Stimulated activated naive B cell treated with anti-CD40 and anti-IgM and Interleukin-4, amounts not matched to agents 10 μg/mL and 1 μg/mL and 100 μg/mL, for 72 hours (primary cell): ENCODE results near the gene ZBP1.

ENCODE experiments used
- ATAC-seq, 2 donors: fragments of 150-1000 bp; cut with Tn5 transposase; replicated peaks; 2 replicates each; pipeline ENCODE4 v1.10.0; 2021; ENCODE audit warnings: moderate library complexity in 1 of 2
- DNase-seq: peaks from one replicate; pipeline ENCODE4 v3.0.0; 2021
- H3K27ac Mint-ChIP-seq: one replicate; pipeline ENCODE4 v1.8.0; 2022; ENCODE audit warnings: mild to moderate bottlenecking, mixed read lengths
- H3K27me3 Mint-ChIP-seq, 2 donors: one replicate each; pipeline ENCODE4 v1.8.0; 2022; ENCODE audit warnings: mixed read lengths in 2 of 2
- H3K36me3 Mint-ChIP-seq, 2 donors: one replicate each; pipeline ENCODE4 v1.8.0; 2022; ENCODE audit warnings: mixed read lengths in 2 of 2, mild to moderate bottlenecking in 1 of 2
- H3K4me1 Mint-ChIP-seq, 2 donors: one replicate each; pipeline ENCODE4 v1.8.0; 2022; ENCODE audit warnings: mixed read lengths in 2 of 2, mild to moderate bottlenecking in 1 of 2
- H3K4me3 Mint-ChIP-seq, 2 donors: one replicate each; pipeline ENCODE4 v1.8.0; 2022; ENCODE audit warnings: mild to moderate bottlenecking in 2 of 2, mixed read lengths in 2 of 2, moderate library complexity in 1 of 2
- H3K9me3 Mint-ChIP-seq, 2 donors: one replicate each; pipeline ENCODE4 v1.8.0; 2022; ENCODE audit warnings: mixed read lengths in 2 of 2, mild to moderate bottlenecking in 1 of 2

Gene ZBP1

GRCh38 chr20:57661746-57662455 is 41.7 kb upstream of the ZBP1 start:
- Mint-ChIP-seq H3K9me3 (no peaks in the 10 kb centered on the region), H3K4me3 (no peak overlapping the region), H3K4me1 (peaks cover 44 to 72% of the 10 kb centered on the region in 2 donors), H3K36me3 (peaks cover 10 to 38% of the 10 kb centered on the region in 2 donors), H3K27ac (no peak overlapping the region), H3K27me3 (no peaks in the 10 kb centered on the region)
- ATAC-seq = no peak
- no peak for DNase-seq

DNA sequence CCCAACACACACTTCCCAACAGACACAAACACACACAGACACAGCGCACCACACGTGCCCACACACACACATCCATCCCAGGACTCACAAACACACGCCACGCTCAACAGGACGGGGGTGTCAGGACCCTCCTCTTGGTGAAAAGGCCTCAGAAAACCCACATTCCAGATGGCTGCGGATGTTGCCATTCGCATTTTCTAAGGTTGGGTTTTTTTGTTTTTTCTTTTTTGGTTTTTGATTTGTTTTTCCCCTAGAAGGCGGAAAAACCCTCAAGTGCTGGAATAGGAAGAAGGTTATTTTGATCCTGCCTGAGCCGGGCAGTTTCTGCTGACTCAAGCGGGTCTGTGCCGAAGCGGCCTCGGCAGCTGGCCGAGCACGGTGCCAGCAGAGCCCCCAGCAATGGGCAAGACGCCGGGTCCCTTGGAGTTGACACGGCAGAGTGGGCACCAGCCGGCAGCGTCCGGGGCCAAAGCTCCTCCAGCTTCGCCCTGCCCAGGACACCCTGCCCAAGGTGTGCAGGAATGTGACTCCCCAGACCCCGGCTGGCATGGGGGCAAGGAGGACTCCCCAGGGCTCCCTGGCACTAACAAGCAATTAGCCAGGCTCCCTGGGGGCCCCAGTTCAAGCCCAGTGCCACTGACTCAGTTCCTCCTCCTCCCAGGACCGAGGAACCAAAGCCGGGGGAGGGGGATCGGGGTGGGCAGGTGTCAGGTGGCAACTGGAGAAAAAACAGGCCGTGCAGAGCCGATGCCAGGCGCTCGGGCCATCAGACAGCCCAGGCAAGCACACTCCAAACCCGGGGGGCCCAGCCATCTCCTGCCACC is 40.9 kb upstream of the ZBP1 start:
- Mint-ChIP-seq H3K27me3 (no peaks in the 10 kb centered on the region), H3K4me1 (peaks cover 44 to 70% of the 10 kb centered on the region in 2 donors), H3K9me3 (no peaks in the 10 kb centered on the region), H3K27ac (no peak overlapping the region), H3K4me3 (no peak overlapping the region), H3K36me3 (peaks cover 16 to 38% of the 10 kb centered on the region in 2 donors)
- DNase-seq (no peak), ATAC-seq (no peak)

DNA sequence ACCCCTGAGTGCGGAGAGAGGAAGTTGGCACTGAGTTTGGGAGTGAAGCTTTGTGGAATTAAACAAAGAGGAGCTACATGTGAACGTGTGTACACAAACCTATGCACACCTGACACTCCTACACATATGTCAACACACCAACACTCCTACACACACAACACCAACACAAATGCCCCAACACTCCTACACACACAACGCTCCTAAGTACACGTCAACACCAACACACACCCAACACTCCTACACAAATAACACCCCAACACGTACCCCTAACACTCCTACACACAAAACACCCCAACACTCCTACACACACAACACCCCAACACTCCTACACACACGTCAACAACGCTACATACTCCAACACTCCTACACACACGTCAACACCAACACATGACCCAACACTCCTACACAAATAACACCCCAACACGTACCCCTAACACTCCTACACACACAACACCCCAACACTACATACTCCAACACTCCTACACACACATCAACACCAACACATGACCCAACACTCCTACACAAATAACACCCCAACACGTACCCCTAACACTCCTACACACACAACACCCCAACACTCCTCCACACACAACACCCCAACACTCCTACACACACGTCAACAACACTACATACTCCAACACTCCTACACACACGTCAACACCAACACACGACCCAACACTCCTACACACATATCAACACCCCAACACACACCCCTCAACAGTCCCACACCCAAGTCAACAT is 40.1 kb upstream of the ZBP1 start:
- no peaks in the 10 kb centered on the region for H3K27me3 Mint-ChIP-seq

GRCh38 chr20:57659517-57660180 is 39.4 kb upstream of the ZBP1 start:
- Mint-ChIP-seq H3K4me1 (peaks cover 47 to 78% of the 10 kb centered on the region in 2 donors), H3K36me3 (peaks cover 16 to 38% of the 10 kb centered on the region in 2 donors), H3K27me3 (no peaks in the 10 kb centered on the region), H3K4me3 (no peak overlapping the region), H3K27ac (peak overlapping the region; percentile 20), H3K9me3 (no peaks in the 10 kb centered on the region)
- DNase-seq = no peak
- no peak for ATAC-seq

More for the DNA sequence above, 40.1 kb upstream of the ZBP1 start:
- Mint-ChIP-seq H3K9me3 (no peaks in the 10 kb centered on the region), H3K27ac (no peak overlapping the region), H3K4me3 (no peak overlapping the region), H3K36me3 (peaks cover 16 to 34% of the 10 kb centered on the region in 2 donors), H3K4me1 (peaks cover 40 to 71% of the 10 kb centered on the region in 2 donors)
- ATAC-seq (no peak), DNase-seq (no peak)

- Mint-ChIP-seq H3K27me3 (no peaks in the 10 kb centered on the region), H3K4me3 (peak overlapping the region in 1 of 2 donors; percentile 17), H3K9me3 (no peaks in the 10 kb centered on the region), H3K36me3 (peaks cover 16 to 38% of the 10 kb centered on the region in 2 donors), H3K27ac (peak overlapping the region; percentile 20), H3K4me1 (peaks cover 52 to 78% of the 10 kb centered on the region in 2 donors)
- DNase-seq (no peak), ATAC-seq (no peak)
These were observed 38.7 kb upstream of the ZBP1 start for GRCh38 chr20:57658833-57659516.

- Mint-ChIP-seq H3K4me3 (no peak overlapping the region), H3K36me3 (peaks cover 16 to 38% of the 10 kb centered on the region in 2 donors), H3K4me1 (peaks cover 50 to 74% of the 10 kb centered on the region in 2 donors), H3K27ac (no peak overlapping the region), H3K9me3 (no peaks in the 10 kb centered on the region), H3K27me3 (no peaks in the 10 kb centered on the region)
- ATAC-seq (no peak), DNase-seq (no peak)
These were observed 38.2 kb upstream of the ZBP1 start for GRCh38 chr20:57658447-57658832.

DNA sequence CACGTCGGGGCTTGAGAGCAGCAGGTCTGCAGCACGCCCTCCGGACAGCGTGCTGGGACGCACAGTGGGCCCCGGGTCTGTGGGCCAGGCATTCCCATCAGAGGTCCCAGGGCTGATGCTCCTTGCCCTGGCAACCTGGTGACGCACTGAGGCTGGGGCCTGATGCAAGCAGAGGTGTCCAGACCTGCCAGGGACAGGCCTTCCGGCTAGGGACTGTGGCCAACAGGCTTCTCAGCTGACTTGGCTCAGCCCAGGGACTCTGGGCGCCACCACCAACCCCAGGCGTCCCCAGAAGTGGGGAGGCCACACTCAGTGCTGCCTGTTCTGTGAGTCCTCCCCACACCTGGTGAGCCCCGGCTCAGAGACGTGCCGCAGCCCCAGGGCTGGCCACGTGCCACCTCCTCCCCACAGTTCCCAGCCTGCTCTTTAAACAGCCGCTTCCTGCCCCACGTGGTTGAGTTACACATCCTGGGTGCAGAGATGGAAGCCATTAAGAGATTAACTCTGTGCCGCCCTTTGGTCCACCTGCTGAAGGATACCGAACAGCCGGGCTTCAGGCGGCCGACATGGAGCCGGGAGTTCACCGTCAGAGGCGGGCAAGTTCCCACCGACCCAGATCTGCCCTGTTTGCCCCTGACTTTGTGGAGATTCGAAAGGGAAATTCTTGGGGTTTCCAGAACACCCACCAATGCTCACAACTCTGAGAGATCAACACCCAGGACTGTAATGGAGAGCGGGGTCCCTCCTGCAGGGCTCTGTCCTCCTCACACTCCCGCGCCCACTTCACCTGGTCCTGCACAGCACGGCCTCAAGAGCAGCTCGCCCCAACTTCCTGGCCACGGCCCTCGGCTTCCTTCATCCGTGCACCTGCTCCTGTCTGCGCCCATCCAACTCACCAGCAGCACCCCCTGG is 37.6 kb upstream of the ZBP1 start:
- Mint-ChIP-seq H3K27ac (peak overlapping the region; percentile 85), H3K4me1 (peaks cover 47 to 67% of the 10 kb centered on the region in 2 donors), H3K4me3 (no peak overlapping the region), H3K27me3 (no peaks in the 10 kb centered on the region), H3K9me3 (no peaks in the 10 kb centered on the region), H3K36me3 (peaks cover 14 to 39% of the 10 kb centered on the region in 2 donors)
- DNase-seq (no peak), ATAC-seq (peak; percentile 18 to 43)

- Mint-ChIP-seq H3K4me3 (no peak overlapping the region), H3K36me3 (peaks cover 18 to 43% of the 10 kb centered on the region in 2 donors), H3K9me3 (no peaks in the 10 kb centered on the region), H3K4me1 (peaks cover 45 to 60% of the 10 kb centered on the region in 2 donors), H3K27me3 (no peaks in the 10 kb centered on the region), H3K27ac (no peak overlapping the region)
- DNase-seq = no peak
- no peak for ATAC-seq
These were observed 36.8 kb upstream of the ZBP1 start for GRCh38 chr20:57656821-57657534.

DNA sequence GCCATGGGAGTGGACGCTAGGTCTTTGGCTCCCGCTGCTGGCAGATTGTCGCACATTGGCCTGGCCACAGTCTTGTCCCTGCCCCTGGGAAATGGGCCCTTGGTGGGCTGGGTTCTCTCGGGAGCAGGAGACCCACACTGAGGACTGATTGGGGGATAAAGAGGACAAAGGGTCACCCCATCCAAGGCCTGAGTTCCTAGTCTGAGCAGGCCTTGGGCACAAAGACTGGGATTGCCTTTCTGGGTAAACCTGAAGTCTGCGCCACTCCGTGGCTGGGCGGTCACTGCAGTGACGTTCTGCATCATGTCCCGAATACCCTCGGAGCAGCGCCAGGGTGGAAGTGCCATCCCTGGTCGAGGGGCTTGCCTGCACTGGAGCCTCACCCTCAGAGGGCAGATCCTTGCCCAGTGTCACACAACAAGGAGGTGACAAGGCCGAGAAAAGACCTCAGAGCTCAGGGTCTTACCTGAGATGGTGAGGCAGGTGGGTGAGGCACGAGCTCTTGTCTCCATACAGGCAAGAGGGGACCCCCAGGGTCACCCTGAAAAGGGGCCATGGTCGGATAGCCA is 36.1 kb upstream of the ZBP1 start:
- no peak overlapping the region for H3K4me3 Mint-ChIP-seq
- ATAC-seq = no peak
- DNase-seq = no peak
- H3K4me1 Mint-ChIP-seq = peaks cover 40 to 54% of the 10 kb centered on the region in 2 donors
- peaks cover 19 to 47% of the 10 kb centered on the region in 2 donors for H3K36me3 Mint-ChIP-seq
- no peak overlapping the region for H3K27ac Mint-ChIP-seq
- no peaks in the 10 kb centered on the region for H3K9me3 Mint-ChIP-seq
- no peaks in the 10 kb centered on the region for H3K27me3 Mint-ChIP-seq

DNA sequence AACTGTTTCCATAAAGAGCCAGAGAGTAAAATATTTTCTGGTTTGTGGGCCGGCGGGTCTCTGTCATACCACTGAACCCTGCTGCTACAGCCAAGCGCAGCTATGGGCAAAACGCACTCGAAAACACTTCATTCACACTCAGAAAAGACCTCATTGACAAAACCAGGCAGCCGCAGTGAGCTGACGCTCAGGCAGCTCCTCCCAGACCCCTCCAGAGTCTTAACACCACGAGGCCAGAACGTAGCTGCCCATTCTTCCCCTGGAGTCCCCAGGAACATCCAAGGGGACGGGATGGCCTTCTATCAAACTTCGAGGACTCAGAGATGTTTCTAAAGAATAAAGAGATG is 35.6 kb upstream of the ZBP1 start:
- H3K27me3 Mint-ChIP-seq = no peaks in the 10 kb centered on the region
- no peak for DNase-seq
- no peak for ATAC-seq
- no peak overlapping the region for H3K27ac Mint-ChIP-seq
- peaks cover 20 to 45% of the 10 kb centered on the region in 2 donors for H3K36me3 Mint-ChIP-seq
- H3K4me1 Mint-ChIP-seq = peaks cover 38 to 48% of the 10 kb centered on the region in 2 donors
- no peak overlapping the region for H3K4me3 Mint-ChIP-seq
- H3K9me3 Mint-ChIP-seq = no peaks in the 10 kb centered on the region

DNA sequence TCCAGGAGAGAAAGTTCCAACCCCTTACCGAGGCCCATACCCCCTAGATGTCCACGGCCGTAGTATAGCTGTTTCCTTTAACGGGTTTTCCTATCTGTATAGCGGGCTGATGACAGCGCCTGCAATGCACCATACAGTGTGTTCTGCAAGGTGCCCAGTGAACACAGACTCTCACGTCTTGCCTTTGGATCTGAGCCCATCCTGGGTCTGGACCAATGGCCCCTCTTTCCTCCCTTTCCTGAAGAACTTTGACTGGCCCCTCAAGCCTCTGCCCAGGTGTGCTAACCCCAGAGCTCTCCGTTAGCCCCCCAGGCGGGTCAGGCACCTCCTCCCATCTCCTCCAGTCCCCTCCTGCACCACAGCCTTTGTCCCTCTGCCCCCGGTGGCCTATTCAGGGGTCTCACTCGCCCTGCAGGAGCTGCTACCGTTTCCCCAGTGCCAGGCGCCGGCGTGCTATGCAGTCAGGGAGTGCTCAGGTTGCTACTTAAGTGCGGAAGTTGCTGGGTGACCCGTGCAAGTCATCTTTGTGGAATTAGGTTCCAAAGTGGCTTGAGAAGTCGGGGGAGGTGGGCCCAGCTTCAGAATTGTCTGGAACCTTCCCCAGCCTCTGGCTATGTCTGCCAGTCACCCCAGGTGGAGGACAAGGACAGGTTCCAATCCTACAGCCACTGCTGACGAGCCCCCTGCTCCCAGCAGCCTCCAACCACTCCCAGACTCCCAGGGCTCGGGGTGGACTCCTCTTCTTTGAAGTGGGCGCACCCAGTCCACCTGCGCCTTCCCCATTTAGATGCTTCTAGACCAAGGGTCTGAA is 35.0 kb upstream of the ZBP1 start:
- DNase-seq (no peak), ATAC-seq (no peak)
- Mint-ChIP-seq H3K27me3 (no peaks in the 10 kb centered on the region), H3K27ac (no peak overlapping the region), H3K4me1 (peaks cover 32 to 43% of the 10 kb centered on the region in 2 donors), H3K9me3 (no peaks in the 10 kb centered on the region), H3K36me3 (peaks cover 26 to 45% of the 10 kb centered on the region in 2 donors), H3K4me3 (no peak overlapping the region)
